GM12878 (cell line): ENCODE measurements around the gene RRAS. TPM values are rescaled to one million over a fixed set of nuclear protein-coding genes. Genes with fewer than 3 reads are reported as not detected.

Source experiments
- ATAC-seq: fragments of 200-7000 bp; cut with Tn5 transposase; 3 replicates; pipeline ENCODE4 v1.9.1; 2020; ENCODE audit warnings: mild to moderate bottlenecking, moderate library complexity
- BruUV-seq: library from RNA; stranded (reverse); fragments of 400-500 nt; replicated peaks from 2 replicates; lab custom pipeline; 2021; lab: Mats Ljungman, UMichigan
- CTCF ChIA-PET: fragments of 300-600 bp; sonication (Branson Sonifier 250); formaldehyde crosslinking; extraction: SDS; loops from one replicate; lab custom pipeline; 2021; ENCODE audit warnings: inconsistent platforms; lab: Yijun Ruan, JAX
- POLR2A ChIA-PET: fragments of 350-600 bp; formaldehyde crosslinking; extraction: SDS; loops from one replicate; lab custom pipeline; 2021; ENCODE audit warnings: inconsistent platforms; lab: Charles Lee
- RAD21 ChIA-PET: fragments of 300-600 bp; sonication (Branson Sonifier 250); formaldehyde crosslinking; loops from one replicate; lab custom pipeline; 2023; ENCODE audit warnings: antibody characterized with exemption; ENCODE audit not compliant: unreplicated experiment; lab: Charles Lee
- SMC1A ChIA-PET: fragments of 300-600 bp; sonication (Branson Sonifier 250); formaldehyde crosslinking; loops from one replicate; lab custom pipeline; 2023; ENCODE audit not compliant: unreplicated experiment, uncharacterized antibody; lab: Charles Lee
- DNase-seq: peaks from one replicate; pipeline ENCODE4 v3.0.0-alpha.2; 2011; ENCODE audit warnings: low read depth, low spot score
- FAIRE-seq: peaks from 3 replicates; lab custom pipeline; 2011; peaks lifted over from hg19 to GRCh38; lab: Jason Lieb, UNC
- H2AFZ ChIP-seq: 2 replicates; pipeline ENCODE4 v1.6.0; 2011; ENCODE audit warnings: low read depth, low read length, control low read depth; ENCODE audit not compliant: control insufficient read depth
- H3K27ac ChIP-seq: 2 replicates; pipeline ENCODE4 v1.5.1; 2011; ENCODE audit warnings: control low read depth; ENCODE audit not compliant: control insufficient read depth, insufficient read depth
- H3K27me3 ChIP-seq, 2 experiments: replicated peaks in 1 of 2; 2 replicates each; pipeline versions ENCODE4 v1.6.0 to v1.6.1; 2011; ENCODE audit warnings: low read length in 1 of 2; ENCODE audit not compliant: control insufficient read depth in 2 of 2, insufficient read depth in 2 of 2
- H3K36me3 ChIP-seq, 2 experiments: 2 replicates each; pipeline ENCODE4 v1.5.1; 2011; ENCODE audit warnings: low read length in 1 of 2; ENCODE audit not compliant: control insufficient read depth in 2 of 2, insufficient read depth in 2 of 2
- H3K4me1 ChIP-seq: 2 replicates; pipeline ENCODE4 v1.6.1; 2011; ENCODE audit warnings: mild to moderate bottlenecking, low read length, moderate library complexity, mixed read lengths; ENCODE audit not compliant: control insufficient read depth, insufficient read depth
- H3K4me2 ChIP-seq: 2 replicates; pipeline ENCODE4 v1.6.0; 2011; ENCODE audit warnings: control low read depth; ENCODE audit not compliant: control insufficient read depth, insufficient read depth
- H3K4me3 ChIP-seq: fragments of 200-600 bp; sonication (generic); 2 replicates; pipeline ENCODE4 v1.5.1; 2016
- H3K79me2 ChIP-seq: 2 replicates; pipeline ENCODE4 v1.6.0; 2011; ENCODE audit warnings: low read length; ENCODE audit not compliant: control insufficient read depth, insufficient read depth
- H3K9ac ChIP-seq: 2 replicates; pipeline ENCODE4 v1.8.0; 2011; ENCODE audit warnings: low read length, control low read depth, mixed read lengths; ENCODE audit not compliant: control insufficient read depth, insufficient read depth
- H3K9me3 ChIP-seq: replicated peaks from 3 replicates; pipeline ENCODE4 v1.5.1; 2011; ENCODE audit warnings: mild to moderate bottlenecking, low read length; ENCODE audit not compliant: control insufficient read depth, insufficient read depth
- H4K20me1 ChIP-seq: 2 replicates; pipeline ENCODE4 v1.6.0; 2011; ENCODE audit not compliant: control insufficient read depth, insufficient read depth
- CTCF ChIP-seq, 3 experiments: IDR thresholded peaks in 2 of 3; conservative IDR thresholded peaks in 1 of 3; 2 replicates each; pipeline ENCODE4 v1.5.1; 2011; ENCODE audit warnings: low read depth in 3 of 3, low read length in 3 of 3, mild to moderate bottlenecking in 3 of 3, control low read depth in 2 of 3, moderate library complexity in 2 of 3, inconsistent platforms in 1 of 3, mixed read lengths in 1 of 3; ENCODE audit not compliant: control insufficient read depth in 2 of 3, insufficient read depth in 1 of 3; ENCODE audit errors: extremely low read depth in 1 of 3
- DPF2 ChIP-seq: fragments of 450-650 bp; IDR thresholded peaks from 2 replicates; pipeline ENCODE4 v1.6.1; 2017; ENCODE audit warnings: mild to moderate bottlenecking
- JUND ChIP-seq: IDR thresholded peaks from 2 replicates; pipeline ENCODE4 v1.6.1; 2012; ENCODE audit warnings: low read depth, mild to moderate bottlenecking, low read length, improper control_type of control experiment, moderate library complexity
- MTA3 ChIP-seq: IDR thresholded peaks from 2 replicates; pipeline ENCODE4 v1.6.1; 2012; ENCODE audit warnings: low read length, inconsistent platforms, borderline replicate concordance
- PML ChIP-seq: IDR thresholded peaks from 2 replicates; pipeline ENCODE4 v1.6.1; 2012; ENCODE audit warnings: low read length, inconsistent platforms
- RFX5 ChIP-seq: IDR thresholded peaks from 2 replicates; pipeline ENCODE4 v1.6.1; 2011; ENCODE audit warnings: low read depth, low read length, improper control_type of control experiment
- SMARCA5 ChIP-seq: fragments of 450-650 bp; IDR thresholded peaks from 2 replicates; pipeline ENCODE4 v1.6.1; 2017; ENCODE audit warnings: mild to moderate bottlenecking
- ZSCAN29 ChIP-seq: fragments of 450-650 bp; IDR thresholded peaks from 2 replicates; pipeline ENCODE4 v1.6.1; 2017; ENCODE audit warnings: mild to moderate bottlenecking, moderate library complexity
- whole genome bisulfite sequencing: methylation state at CpG from one replicate; pipeline ENCODE4 v1.1.6; 2016; ENCODE audit warnings: low lambda C conversion rate; ENCODE audit not compliant: insufficient replicate concordance, insufficient coverage; ENCODE audit errors: missing lambda C conversion rate; 5-methylcytosine and 5-hydroxymethylcytosine counted together
- in situ Hi-C: fragments of 300-500 bp; cut with MboI; formaldehyde crosslinking; loops from 9 replicates; pipeline ENCODE4 v1.14.3; 2018; ENCODE audit warnings: mixed read lengths
- intact Hi-C: fragments of 100-400 bp; cut with micrococcal nuclease; formaldehyde crosslinking; loops from one replicate; pipeline ENCODE4 v1.14.2; 2022; ENCODE audit not compliant: unreplicated experiment
- polyA plus RNA-seq, 11 experiments: library from polyadenylated mRNA; depleted of rRNA in 4 of 11; unstranded in 6 of 11; stranded (reverse) in 5 of 11; fragments of >200 nt; fragmentation: Nextera tagmentation in 4 of 11; fragmentation: Illumina TruSeq in 1 of 11; extraction: Ambion mirVana in 4 of 11; extraction: Trizol in 1 of 11; gene quantifications; 1 replicate in 1 of 11; 2 replicates in 10 of 11; pipeline versions ENCODE4 v1.2.1 to v1.2.3, GENCODE V29; 2011 to 2016; ENCODE audit warnings: inconsistent platforms in 2 of 11, missing spikeins in 2 of 11, low read depth in 1 of 11
- total RNA-seq, 4 experiments: library from RNA; depleted of rRNA in 3 of 4; stranded (reverse); fragments of >200 nt in 3 of 4; fragmentation: Illumina TruSeq in 1 of 4; extraction: Trizol in 1 of 4; gene quantifications; 2 replicates each; pipeline versions ENCODE4 v1.2.1 to v1.2.3, GENCODE V29; 2013 to 2021
- TF ChIP-seq, protein P1 (sequence below): IDR thresholded peaks from 2 replicates; pipeline ENCODE4 v1.6.1; 2011; ENCODE audit warnings: low read depth, mild to moderate bottlenecking, low read length, moderate library complexity, borderline replicate concordance; ENCODE audit errors: extremely low read depth
- TF ChIP-seq, protein P2 (sequence below): fragments of 450-650 bp; IDR thresholded peaks from 2 replicates; pipeline ENCODE4 v1.6.1; 2016; ENCODE audit warnings: mild to moderate bottlenecking

RRAS gene
- total and polyA plus RNA-seq, 10 of the 15 experiments (the other 5 are each of a cell fraction or from before 2014, with no cell fraction given): 0.24 to 5.8 (median 1.8) TPM

- intact Hi-C loops: loop anchor here (2.0 kb wide), 1 partner anchor 22 kb away; the partner anchor contains the start of gene SCAF1
These were observed 25.1 kb upstream of the RRAS start for GRCh38 chr19:49665036-49665350.

More at GRCh38 chr19:49665036-49665350, 25.1 kb upstream of the RRAS start:
- H3K36me3 ChIP-seq: peaks cover 12 to 17% of the 10 kb centered on the region in 2 experiments
- H2AFZ ChIP-seq: peak overlapping the region; percentile 91
- H3K9ac ChIP-seq: peak overlapping the region; percentile 97
- H4K20me1 ChIP-seq: peaks cover 4% of the 10 kb centered on the region
- peaks cover 36% of the 10 kb centered on the region for H3K79me2 ChIP-seq
- CTCF ChIA-PET: interaction anchor here (0.6 to 5.5 kb wide), 6 partner anchors 11 to 707 kb away, joined by 3 to 80 read pairs (median 8); partner anchors contain the start of genes PRMT1, PRRG2 and SCAF1
- SMC1A ChIA-PET: interaction anchor here (1.7 to 2.2 kb wide), 5 partner anchors 11 to 72 kb away, joined by 4 to 9 read pairs (median 7); partner anchors contain the start of gene RRAS
- H3K9me3 ChIP-seq: no peaks in the 10 kb centered on the region
- ATAC-seq: no peak
- H3K27me3 ChIP-seq: no peaks in the 10 kb centered on the region
- 0% methylated on average over 7 of the region's 7 CpGs for WGBS
- peak overlapping the region; percentile 91 for H3K4me2 ChIP-seq
- no peak for FAIRE-seq
- H3K27ac ChIP-seq: peak overlapping the region; percentile 91
- BruUV-seq: no TSS peak
- POLR2A ChIA-PET: interaction anchor here (0.6 to 6.0 kb wide), 10 partner anchors 12 to 329 kb away, joined by 3 to 126 read pairs (median 5); partner anchors contain the start of genes AP2A1, NOSIP, PRMT1 and PRRG2
- in situ Hi-C loops: loop anchor here (5.0 kb wide), 1 partner anchor 168 kb away; the partner anchor contains the start of gene RPS11
- RAD21 ChIA-PET: interaction anchor here (0.8 to 3.4 kb wide), 8 partner anchors 10 to 75 kb away, joined by 3 to 34 read pairs (median 6); partner anchors contain the start of genes PRMT1, RRAS and SCAF1
- peaks cover 14% of the 10 kb centered on the region for H3K4me1 ChIP-seq
- H3K4me3 ChIP-seq: peak overlapping the region; percentile 99
- no peak for DNase-seq
- TF ChIP-seq CTCF (IDR thresholded peaks at IDR 0.05 in 2 of 3, conservative IDR thresholded peaks at IDR 0.05 in 1 of 3; ENCODE audit: control insufficient read depth in 2 of 3, extremely low read depth in 1 of 3, insufficient read depth in 1 of 3, low read depth in 3 of 3, low read length in 3 of 3) (no peak), ZSCAN29 (no peak), SMARCA5 (0 out of 2 replicates have a peak, but pooled peaks have one; percentile 2), DPF2 (0 out of 2 replicates have a peak, but pooled peaks have one; percentile 18), JUND (no peak), PML (no peak), MTA3 (peak; percentile 80; the same call in 1 of the 2 replicates), RFX5 (no peak)
- TF ChIP-seq, protein P1, sequence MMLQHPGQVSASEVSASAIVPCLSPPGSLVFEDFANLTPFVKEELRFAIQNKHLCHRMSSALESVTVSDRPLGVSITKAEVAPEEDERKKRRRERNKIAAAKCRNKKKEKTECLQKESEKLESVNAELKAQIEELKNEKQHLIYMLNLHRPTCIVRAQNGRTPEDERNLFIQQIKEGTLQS: no peak
- TF ChIP-seq, protein P2, sequence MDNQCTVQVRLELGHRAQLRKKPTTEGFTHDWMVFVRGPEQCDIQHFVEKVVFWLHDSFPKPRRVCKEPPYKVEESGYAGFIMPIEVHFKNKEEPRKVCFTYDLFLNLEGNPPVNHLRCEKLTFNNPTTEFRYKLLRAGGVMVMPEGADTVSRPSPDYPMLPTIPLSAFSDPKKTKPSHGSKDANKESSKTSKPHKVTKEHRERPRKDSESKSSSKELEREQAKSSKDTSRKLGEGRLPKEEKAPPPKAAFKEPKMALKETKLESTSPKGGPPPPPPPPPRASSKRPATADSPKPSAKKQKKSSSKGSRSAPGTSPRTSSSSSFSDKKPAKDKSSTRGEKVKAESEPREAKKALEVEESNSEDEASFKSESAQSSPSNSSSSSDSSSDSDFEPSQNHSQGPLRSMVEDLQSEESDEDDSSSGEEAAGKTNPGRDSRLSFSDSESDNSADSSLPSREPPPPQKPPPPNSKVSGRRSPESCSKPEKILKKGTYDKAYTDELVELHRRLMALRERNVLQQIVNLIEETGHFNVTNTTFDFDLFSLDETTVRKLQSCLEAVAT: peak; percentile 44; the same call in 1 of the 2 replicates
